NCI-H2196 treated with DMSO at 0.1 percent for 48 hours (cell line): ENCODE data around the gene HPN.

Experiments
- DNase-seq: peaks from one replicate; lab custom pipeline; 2025; ENCODE audit not compliant: unreplicated experiment; lab: John Stamatoyannopoulos, UW

The HPN gene

GRCh38 chr19:35080613-35081170 is 39.2 kb downstream of the HPN start:
- no peak for DNase-seq

GRCh38 chr19:35081201-35081600 is 39.7 kb downstream of the HPN start:
- no peak for DNase-seq

- DNase-seq: no peak
Observed at GRCh38 chr19:35083691-35084508, 42.4 kb downstream of the HPN start.

GRCh38 chr19:35084509-35084762 is 42.9 kb downstream of the HPN start:
- DNase-seq: no peak

- no peak for DNase-seq
Observed at GRCh38 chr19:35085947-35086346, 44.4 kb downstream of the HPN start.

- DNase-seq: no peak
Observed at GRCh38 chr19:35086455-35086854, 44.9 kb downstream of the HPN start.

GRCh38 chr19:35087393-35087792 is 45.9 kb downstream of the HPN start:
- no peak for DNase-seq

- peak; percentile 6 for DNase-seq
Observed at GRCh38 chr19:35088131-35088913, 46.8 kb downstream of the HPN start.

- DNase-seq: no peak
Observed at GRCh38 chr19:35089554-35089953, 48.0 kb downstream of the HPN start.

- DNase-seq: no peak
Observed at GRCh38 chr19:35090160-35090505, 48.6 kb downstream of the HPN start.

- DNase-seq: peak; percentile 67
Observed at GRCh38 chr19:35090506-35091214, 49.1 kb downstream of the HPN start.

- DNase-seq: no peak
Observed at GRCh38 chr19:35093430-35093829, 51.9 kb downstream of the HPN start.

- no peak for DNase-seq
Observed at GRCh38 chr19:35093941-35094647, 52.6 kb downstream of the HPN start.

- no peak for DNase-seq
Observed at GRCh38 chr19:35094656-35095055, 53.1 kb downstream of the HPN start.

- no peak for DNase-seq
Observed at GRCh38 chr19:35095667-35096368, 54.3 kb downstream of the HPN start.

GRCh38 chr19:35098413-35099049 is 57.0 kb downstream of the HPN start:
- DNase-seq: no peak

- no peak for DNase-seq
Observed at GRCh38 chr19:35099155-35099896, 57.8 kb downstream of the HPN start.

GRCh38 chr19:35099897-35100275 is 58.4 kb downstream of the HPN start:
- DNase-seq: no peak
